Measurements from ENCODE around the gene SPECC1.
"Not testable (repeated sequence)": the region's sequence is repeated elsewhere in the genome, so short reads cannot be mapped to it uniquely, and the experiment has no call there.

SPECC1 gene

DNA sequence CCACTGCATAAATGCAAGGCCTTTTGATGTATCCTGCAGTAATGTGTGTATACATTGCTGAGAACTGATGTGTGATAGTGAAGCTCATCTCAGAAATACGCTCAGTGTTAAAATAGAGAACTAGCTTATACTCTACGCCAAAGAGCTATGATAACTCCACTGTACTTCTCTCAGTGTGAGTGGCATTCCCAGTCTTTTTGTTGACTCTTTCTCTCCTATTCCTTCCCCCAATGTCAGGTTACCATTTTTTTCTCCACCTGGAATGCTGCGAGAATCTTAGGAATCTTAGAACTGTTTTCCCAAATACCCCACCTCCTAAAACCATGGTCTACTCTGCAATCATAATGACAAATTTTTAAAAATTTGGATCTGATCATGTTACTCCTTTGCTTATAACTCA lies 342.2 kb downstream of the SPECC1 start:
- not testable (repeated sequence) for DNase-seq

GRCh38 chr17:20352567-20352966 lies 343.4 kb downstream of the SPECC1 start:
- not testable (repeated sequence) for DNase-seq

DNA sequence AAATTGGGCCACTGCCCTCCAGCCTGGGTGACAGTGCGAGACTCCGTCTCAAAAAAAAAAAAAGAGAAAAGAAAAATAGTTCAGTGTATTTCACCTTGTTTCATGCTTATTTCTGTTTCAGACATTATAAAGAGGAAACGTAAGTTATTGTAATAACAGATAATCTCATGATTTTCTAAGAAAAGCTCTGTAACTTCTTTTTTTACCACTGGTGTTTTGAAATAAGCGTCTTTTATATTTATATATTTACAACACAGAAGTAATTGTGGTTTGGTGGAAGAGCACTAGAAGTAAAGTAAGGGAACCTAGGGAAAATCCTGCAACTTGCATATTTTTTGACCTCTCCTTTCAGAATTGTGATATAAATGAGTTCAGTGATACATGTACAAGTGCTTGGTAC lies 354.7 kb downstream of the SPECC1 start:
- not testable (repeated sequence) for DNase-seq
